ENCODE results near the gene OSCP1. TPM values are rescaled to one million over a fixed set of nuclear protein-coding genes. Genes with fewer than 3 reads are reported as not detected.
"Not testable (repeated sequence)": the region's sequence is repeated elsewhere in the genome, so short reads cannot be mapped to it uniquely, and the experiment has no call there.

Gene OSCP1
- total RNA-seq, 1 donor from 2014 or later: 0.82 TPM

DNA sequence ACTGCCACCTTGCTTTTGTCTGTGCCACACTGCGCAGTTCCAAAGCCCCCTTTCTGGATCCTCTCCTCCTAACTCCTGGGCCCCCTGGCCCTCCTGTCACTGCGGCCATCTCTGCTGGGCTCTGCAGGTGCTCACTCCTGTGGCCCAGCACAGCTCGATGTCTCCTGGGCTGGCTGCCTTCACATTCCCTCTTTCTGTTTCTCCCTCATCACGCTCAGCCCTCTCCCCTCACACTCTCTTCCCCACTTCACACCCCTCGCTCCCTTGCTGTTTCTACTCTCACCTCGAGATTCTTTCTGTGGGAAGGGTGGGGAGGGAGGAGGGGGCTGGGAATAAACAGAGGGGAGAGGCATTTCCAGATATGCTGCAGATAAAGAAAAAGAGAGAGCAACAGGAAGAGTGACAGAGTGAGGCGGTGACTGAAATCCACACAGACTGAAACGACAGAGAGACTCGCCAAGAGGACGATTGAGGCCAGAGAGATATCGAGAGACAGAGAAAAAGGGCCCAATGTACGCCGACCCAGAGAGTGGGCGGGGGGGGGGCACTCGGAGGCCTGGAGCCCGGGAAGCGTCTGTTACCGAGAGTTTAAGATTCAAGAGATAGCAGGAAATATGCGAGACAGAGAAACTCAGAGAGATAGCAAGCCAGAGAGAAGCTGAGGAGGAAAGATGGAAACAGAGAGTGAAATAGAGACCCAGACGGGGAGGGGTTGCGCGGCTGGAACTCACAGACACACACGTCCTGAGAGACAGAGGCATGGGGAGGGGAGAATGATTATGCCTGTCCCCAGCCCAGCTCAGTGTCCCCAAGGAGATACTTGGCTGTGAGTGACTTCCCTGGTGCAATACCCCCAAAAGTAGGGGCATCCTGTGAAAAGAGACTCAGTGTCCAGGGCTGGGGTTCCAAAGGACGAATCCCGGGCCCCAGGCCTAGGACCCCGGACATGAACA is 31.8 kb upstream of the OSCP1 start:
- Mint-ChIP-seq H3K4me3 (peak overlapping the region; percentile 75), H3K27ac (peak overlapping the region; percentile 56), H3K4me1 (peaks cover 14% of the 10 kb centered on the region), H3K27me3 (no peaks in the 10 kb centered on the region), H3K36me3 (ENCODE audit: low read depth) (no peaks in the 10 kb centered on the region), H3K9me3 (no peaks in the 10 kb centered on the region)
- DNase-seq: no peak
- intact Hi-C loops (cut with micrococcal nuclease): no loop called here

DNA sequence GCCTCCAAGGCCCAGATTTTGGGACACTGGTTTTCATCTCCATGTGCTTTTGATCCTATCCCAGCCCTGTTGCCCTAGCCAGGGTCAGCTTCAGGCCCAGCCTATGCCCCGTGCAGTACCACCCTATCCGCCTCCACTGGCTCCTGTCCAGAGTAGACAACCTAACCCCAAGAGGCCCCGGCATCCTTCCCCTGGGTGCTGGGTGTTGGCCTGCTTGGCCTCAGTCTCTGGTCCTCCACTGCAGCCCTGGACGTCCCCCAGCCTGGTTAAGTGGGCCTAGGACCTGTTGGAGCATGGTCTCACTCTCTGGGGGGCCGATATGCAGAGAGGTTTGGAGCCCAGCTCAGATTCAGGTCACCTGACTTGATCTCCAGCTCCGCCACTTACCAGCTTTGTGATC is 30.8 kb upstream of the OSCP1 start:
- Mint-ChIP-seq H3K9me3 (no peaks in the 10 kb centered on the region), H3K27me3 (no peaks in the 10 kb centered on the region), H3K4me1 (peaks cover 14% of the 10 kb centered on the region), H3K36me3 (ENCODE audit: low read depth) (no peaks in the 10 kb centered on the region), H3K4me3 (no peak overlapping the region), H3K27ac (no peak overlapping the region)
- intact Hi-C loops (cut with micrococcal nuclease): no loop called here
- no peak for DNase-seq

DNA sequence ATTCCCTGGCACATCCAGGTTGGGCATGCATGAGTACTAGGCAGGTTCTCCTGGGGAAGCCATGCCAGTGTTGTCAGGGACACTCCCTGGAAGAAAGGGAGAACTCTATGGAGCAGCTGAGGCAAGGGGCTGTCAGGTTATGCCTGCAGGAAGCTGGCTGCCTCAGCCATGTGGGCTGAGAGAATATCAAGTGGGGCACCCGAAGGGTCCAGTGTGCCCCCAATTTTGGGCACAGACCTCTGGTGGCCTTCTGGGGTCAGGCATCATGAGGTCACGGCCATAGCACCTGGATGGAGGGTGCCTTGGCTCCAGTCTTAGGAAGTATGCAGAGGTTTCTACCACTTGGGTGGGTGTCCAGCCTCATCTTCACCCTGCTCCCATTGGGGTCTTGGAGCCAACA is 29.9 kb upstream of the OSCP1 start:
- no peak overlapping the region for H3K4me3 Mint-ChIP-seq
- no peaks in the 10 kb centered on the region for H3K27me3 Mint-ChIP-seq
- no peak for DNase-seq
- no peaks in the 10 kb centered on the region for H3K9me3 Mint-ChIP-seq
- intact Hi-C loops (cut with micrococcal nuclease): no loop called here
- no peaks in the 10 kb centered on the region for H3K36me3 Mint-ChIP-seq (ENCODE audit: low read depth)
- H3K4me1 Mint-ChIP-seq: peaks cover 14% of the 10 kb centered on the region
- no peak overlapping the region for H3K27ac Mint-ChIP-seq

DNA sequence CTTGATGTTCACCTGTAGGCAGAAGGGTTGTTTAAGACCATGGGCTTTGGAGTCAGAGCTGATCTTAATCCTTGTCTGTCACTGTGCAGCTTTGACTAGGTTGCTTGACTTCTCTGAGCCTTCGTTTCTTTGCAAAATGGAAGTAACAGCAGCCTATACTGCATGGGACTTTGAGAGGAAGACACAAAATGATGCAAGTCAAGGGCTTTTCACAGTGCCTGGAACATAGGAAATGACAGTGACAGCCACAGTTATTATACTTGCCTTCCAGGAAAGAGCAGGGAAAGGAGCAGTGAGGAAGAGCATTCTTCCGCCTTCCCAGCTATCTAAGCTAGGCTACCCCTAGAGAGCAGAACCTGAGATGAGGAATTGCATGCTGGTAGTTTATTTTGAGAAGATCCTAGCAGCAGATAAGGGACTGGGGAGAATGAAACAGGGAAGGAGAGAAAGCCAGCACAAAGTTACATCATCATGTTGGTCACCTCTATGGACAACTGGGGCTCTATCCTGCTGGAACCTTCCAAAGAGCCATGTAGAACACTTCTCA is 29.3 kb upstream of the OSCP1 start:
- no peaks in the 10 kb centered on the region for H3K9me3 Mint-ChIP-seq
- H3K27me3 Mint-ChIP-seq: no peaks in the 10 kb centered on the region
- peaks cover 16% of the 10 kb centered on the region for H3K4me1 Mint-ChIP-seq
- no peaks in the 10 kb centered on the region for H3K36me3 Mint-ChIP-seq (ENCODE audit: low read depth)
- intact Hi-C loops (cut with micrococcal nuclease): no loop called here
- H3K27ac Mint-ChIP-seq: no peak overlapping the region
- H3K4me3 Mint-ChIP-seq: no peak overlapping the region
- no peak for DNase-seq

DNA sequence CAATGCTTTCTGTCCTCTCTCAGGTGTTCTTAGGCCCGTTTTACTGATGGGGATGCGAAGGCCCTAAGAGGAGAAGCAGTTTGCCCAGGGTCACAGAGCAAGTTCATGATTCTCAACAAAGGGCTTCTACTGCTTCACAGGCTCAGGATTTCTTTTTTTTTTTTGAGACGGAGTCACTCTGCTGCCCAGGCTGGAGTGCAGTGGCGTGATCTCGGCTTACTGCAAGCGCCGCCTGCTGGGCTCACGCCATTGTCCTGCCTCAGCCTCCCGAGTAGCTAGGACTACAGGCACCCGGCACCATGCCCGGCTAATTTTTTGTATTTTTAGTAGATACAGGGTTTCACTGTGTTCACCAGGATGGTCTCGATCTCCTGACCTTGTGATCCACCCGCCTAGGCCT is 27.4 kb upstream of the OSCP1 start:
- H3K36me3 Mint-ChIP-seq (ENCODE audit: low read depth); H3K4me3 Mint-ChIP-seq; H3K27ac Mint-ChIP-seq; DNase-seq; intact Hi-C loops (cut with micrococcal nuclease); H3K27me3 Mint-ChIP-seq; H3K9me3 Mint-ChIP-seq: not testable (repeated sequence)
- H3K4me1 Mint-ChIP-seq: peaks cover 23% of the 10 kb centered on the region

DNA sequence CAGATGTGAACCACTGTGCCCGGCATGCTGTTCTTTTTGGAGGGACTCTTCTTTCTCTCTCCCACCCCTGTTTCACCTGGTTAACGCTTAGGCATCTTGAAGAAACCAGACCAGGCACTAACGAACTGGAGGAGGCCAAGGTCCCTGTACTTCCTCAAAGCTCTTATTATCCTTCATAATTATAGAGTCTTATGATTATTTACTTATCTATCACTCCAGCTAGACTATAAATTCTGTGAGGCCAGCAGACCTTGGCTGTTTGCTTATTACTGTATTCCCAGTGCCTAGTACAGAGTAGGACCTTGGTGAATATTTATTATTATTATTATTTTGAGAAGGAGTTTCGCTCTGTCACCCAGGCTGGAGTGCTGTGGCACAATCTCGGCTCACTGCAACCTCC is 26.7 kb upstream of the OSCP1 start:
- DNase-seq: no peak
- Mint-ChIP-seq H3K36me3 (ENCODE audit: low read depth) (no peaks in the 10 kb centered on the region), H3K4me1 (peaks cover 18% of the 10 kb centered on the region), H3K27ac (no peak overlapping the region), H3K27me3 (no peaks in the 10 kb centered on the region), H3K4me3 (no peak overlapping the region), H3K9me3 (no peaks in the 10 kb centered on the region)
- intact Hi-C loops (cut with micrococcal nuclease): no loop called here

DNA sequence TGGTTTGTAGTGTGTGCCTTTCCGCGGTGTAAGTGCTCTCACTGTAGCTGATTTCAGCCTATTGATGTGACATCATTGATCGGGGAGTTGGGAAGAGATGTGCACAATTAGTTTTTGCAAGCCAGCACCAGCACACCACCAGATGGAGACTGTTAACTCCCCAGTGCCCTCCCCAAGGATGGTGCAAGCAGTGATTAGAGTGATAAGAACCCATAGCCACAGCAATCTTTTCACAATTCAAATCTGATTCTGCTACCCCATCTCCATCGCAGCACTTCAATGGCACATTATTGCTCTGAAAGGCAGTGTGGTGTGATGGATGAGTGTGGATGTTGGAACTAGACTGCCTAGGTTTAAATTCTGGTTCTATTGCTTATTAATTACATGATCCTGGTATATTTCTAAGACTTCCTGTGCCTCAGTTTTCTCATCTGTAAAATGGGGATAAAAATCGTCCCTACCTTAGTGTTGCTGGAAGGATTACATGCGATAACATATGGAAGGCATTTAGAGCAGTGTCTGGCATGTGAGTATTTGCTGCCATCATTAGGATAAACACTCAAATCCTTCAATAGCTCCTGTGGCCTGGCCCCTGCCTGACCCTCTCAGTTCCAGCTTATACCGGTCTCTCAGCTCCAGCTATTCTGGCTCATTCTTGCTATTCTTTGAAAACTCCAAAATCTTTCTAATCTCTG is 25.8 kb upstream of the OSCP1 start:
- intact Hi-C loops (cut with micrococcal nuclease): no loop called here
- no peak overlapping the region for H3K27ac Mint-ChIP-seq
- H3K36me3 Mint-ChIP-seq (ENCODE audit: low read depth): no peaks in the 10 kb centered on the region

DNA sequence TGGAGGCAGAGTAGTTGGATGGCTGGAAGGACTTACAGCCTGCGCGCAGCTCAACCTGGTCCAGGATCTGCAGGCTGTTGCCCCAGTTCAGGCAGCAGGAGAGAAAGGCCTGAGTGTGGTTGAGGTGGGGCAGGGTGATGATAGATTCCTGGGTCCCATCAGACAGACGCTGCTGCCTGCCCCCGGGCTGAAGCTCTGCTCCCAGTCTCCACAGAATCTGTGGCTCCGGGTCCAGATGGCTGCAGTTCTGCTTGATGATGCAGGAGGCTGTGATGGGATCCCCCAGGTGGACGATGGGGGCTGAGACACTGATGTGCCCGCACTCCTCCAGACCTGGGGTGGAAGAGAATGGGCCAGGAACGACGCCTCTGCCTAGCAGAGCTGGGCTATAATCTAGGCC is 25.1 kb upstream of the OSCP1 start:
- Mint-ChIP-seq H3K4me1 (peaks cover 15% of the 10 kb centered on the region), H3K27ac (no peak overlapping the region), H3K36me3 (ENCODE audit: low read depth) (no peaks in the 10 kb centered on the region), H3K4me3 (no peak overlapping the region), H3K27me3 (no peaks in the 10 kb centered on the region), H3K9me3 (no peaks in the 10 kb centered on the region)
- intact Hi-C loops (cut with micrococcal nuclease): no loop called here
- DNase-seq: no peak

More for the DNA sequence above, 25.8 kb upstream of the OSCP1 start:
- Mint-ChIP-seq H3K4me1 (peaks cover 15% of the 10 kb centered on the region), H3K4me3 (no peak overlapping the region), H3K27me3 (no peaks in the 10 kb centered on the region), H3K9me3 (no peaks in the 10 kb centered on the region)
- no peak for DNase-seq

DNA sequence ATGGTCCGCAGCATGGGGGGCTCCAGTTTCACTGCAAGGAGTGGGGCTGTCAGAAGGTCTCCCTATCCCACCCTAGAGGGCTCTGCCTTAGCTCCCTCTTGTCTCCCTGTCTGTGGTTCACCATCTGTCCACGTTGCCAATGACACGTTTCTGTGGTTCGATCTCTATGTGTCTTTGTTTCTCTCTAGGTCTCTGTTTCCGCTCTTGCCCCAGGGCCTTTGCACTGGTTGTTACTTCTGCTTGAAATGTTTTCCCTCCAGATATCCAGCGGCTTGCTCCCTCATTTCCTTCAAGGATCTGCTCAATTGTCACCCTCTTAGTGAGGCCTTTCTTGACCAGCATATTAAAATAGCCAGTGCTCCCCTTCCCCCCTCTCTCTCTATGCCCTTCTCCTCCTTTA is 22.4 kb upstream of the OSCP1 start:
- no peak for DNase-seq
- Mint-ChIP-seq H3K4me3 (no peak overlapping the region), H3K27me3 (no peaks in the 10 kb centered on the region), H3K27ac (no peak overlapping the region), H3K36me3 (ENCODE audit: low read depth) (no peaks in the 10 kb centered on the region), H3K4me1 (peaks cover 9% of the 10 kb centered on the region), H3K9me3 (no peaks in the 10 kb centered on the region)
- intact Hi-C loops (cut with micrococcal nuclease): no loop called here

DNA sequence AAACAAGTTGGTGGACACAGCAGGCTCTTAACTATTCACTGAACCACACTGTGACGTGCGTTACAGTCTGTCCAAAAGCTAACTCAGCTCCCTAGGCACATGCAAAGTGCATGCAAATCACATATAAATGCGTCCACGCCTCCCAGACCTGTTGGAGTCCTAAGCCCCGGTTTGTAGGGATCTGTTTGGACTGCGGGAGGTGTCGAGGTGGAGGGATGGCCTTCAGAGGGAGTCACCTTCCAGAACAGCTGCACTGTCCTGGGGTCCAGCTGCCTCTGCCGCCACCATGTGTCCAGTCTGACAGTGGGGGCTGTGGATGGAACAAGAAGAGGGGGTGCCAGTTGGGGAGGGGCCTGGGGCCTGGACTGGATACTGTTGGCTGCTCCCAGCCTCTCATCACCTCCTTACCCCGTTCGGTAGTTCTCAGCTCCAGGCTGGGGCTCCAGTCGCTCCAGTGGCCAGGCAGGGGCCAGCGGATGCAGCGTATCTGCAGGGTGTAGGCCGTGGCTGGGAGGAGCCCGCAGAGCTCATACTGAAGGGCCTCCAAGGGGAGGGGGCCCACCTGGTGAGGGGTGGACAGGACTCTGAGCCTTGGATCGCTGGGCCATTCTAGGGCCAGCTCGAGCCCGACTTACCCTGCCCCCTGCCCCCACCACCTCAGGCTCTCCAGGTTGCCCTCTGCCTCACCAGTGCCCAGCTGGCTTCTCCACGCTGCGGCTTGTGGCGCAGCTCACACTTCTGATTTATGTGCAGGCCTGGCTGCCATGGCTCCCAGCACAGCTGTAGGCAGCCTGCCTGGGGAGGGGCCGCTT is 21.8 kb upstream of the OSCP1 start:
- H3K36me3 Mint-ChIP-seq (ENCODE audit: low read depth): no peaks in the 10 kb centered on the region
- no peaks in the 10 kb centered on the region for H3K9me3 Mint-ChIP-seq
- no peak for DNase-seq
- H3K4me1 Mint-ChIP-seq: peaks cover 9% of the 10 kb centered on the region
- H3K27me3 Mint-ChIP-seq: no peaks in the 10 kb centered on the region
- intact Hi-C loops (cut with micrococcal nuclease): no loop called here
- H3K27ac Mint-ChIP-seq: no peak overlapping the region
- no peak overlapping the region for H3K4me3 Mint-ChIP-seq

DNA sequence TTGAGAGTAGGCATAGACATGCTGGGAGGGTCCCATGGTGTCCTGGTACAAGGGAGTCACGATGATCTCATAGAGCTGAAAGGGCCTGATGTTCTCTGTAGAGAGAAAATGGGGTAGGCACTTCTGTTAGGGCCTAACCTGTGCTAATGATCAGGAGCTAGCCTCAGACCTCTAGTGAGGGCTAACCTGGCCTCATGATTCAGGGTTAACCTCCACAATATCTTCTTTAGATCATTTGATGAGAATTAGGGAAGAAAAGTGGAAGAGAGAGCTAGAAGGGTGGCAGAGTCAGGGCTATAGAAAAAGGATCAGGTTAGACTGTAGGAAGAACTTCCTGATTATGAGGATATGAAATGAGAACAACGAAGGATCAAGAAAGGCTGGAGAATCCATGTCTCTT is 18.9 kb upstream of the OSCP1 start:
- no peak overlapping the region for H3K4me3 Mint-ChIP-seq
- H3K36me3 Mint-ChIP-seq (ENCODE audit: low read depth): peaks cover under 1% of the 10 kb centered on the region
- intact Hi-C loops (cut with micrococcal nuclease): no loop called here
- peaks cover 11% of the 10 kb centered on the region for H3K4me1 Mint-ChIP-seq
- no peak for DNase-seq
- H3K27me3 Mint-ChIP-seq: no peaks in the 10 kb centered on the region
- no peaks in the 10 kb centered on the region for H3K9me3 Mint-ChIP-seq
- H3K27ac Mint-ChIP-seq: no peak overlapping the region

DNA sequence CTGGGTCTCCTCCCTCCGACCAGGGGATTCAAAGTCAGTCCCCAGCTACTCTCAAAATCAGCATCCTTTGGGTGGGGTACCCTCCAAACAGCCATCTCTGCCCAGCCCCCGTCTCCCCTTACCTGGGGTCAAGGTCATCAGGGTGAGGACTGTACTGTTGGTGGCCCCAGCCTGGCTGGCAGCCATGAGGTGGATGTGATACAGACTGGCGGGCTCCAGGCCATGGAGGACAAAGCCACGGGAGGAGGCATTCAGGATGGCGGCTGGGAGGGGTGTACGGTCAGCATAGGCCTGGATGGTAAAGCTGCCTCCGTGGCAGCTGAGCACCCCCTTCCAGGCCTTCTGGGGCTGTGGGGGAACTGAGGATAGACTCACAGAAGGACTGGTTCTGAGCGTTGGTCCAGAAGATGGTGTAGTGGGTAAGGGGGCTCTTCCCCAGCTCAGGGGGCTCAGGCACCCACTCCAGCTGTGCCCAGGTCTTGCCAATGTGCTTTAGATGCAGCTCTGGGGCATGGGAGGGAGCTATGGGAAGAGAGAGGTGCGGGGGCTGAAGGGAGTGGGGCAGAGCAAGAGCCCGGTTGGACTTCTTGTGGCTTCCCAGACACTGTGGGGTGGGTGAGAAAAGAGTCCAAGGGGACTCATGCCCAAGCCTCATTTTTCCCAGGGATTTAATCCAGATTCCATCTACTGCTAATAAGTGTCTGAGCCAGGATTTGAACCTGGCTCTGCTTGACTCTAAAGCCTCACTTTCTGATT is 17.6 kb upstream of the OSCP1 start:
- Mint-ChIP-seq H3K4me3 (no peak overlapping the region), H3K9me3 (no peaks in the 10 kb centered on the region), H3K27me3 (no peaks in the 10 kb centered on the region), H3K36me3 (ENCODE audit: low read depth) (peaks cover 5% of the 10 kb centered on the region), H3K27ac (no peak overlapping the region), H3K4me1 (peaks cover 11% of the 10 kb centered on the region)
- no peak for DNase-seq
- intact Hi-C loops (cut with micrococcal nuclease): no loop called here

DNA sequence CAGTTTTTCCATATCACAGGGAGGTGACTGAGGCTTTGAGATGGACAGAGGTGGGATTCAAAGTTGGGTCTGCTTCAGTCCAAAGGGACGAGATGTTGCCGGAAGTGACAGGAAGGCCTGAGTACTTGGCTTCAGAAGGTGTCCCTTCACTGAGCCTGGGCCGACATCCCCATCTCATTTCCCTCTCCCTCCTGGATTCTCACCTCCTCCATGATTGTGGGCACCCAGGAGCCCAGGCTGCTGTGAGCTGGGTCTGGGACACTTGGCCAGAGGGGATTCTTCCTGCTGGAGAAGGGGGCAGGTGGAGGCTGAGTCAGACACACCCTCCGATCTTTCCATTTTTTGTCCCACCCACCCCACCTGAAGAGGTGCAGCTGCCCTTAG is 16.8 kb upstream of the OSCP1 start:
- intact Hi-C loops (cut with micrococcal nuclease): no loop called here
- Mint-ChIP-seq H3K9me3 (no peaks in the 10 kb centered on the region), H3K4me1 (peaks cover 16% of the 10 kb centered on the region), H3K36me3 (ENCODE audit: low read depth) (peaks cover 10% of the 10 kb centered on the region), H3K4me3 (no peak overlapping the region), H3K27ac (no peak overlapping the region), H3K27me3 (no peaks in the 10 kb centered on the region)
- no peak for DNase-seq
